Left hindlimb (tissue), 1 donor: Measurements from ENCODE around the gene MRPL40.

Experiments
- DNase-seq: peaks from one replicate; pipeline ENCODE4 v3.0.0-alpha.2; 2018

MRPL40 gene

GRCh38 chr22:19483481-19484244, 51.3 kb downstream of the MRPL40 start:
- DNase-seq = no peak
